ENCODE measurements around the gene UTRN. TPM values are rescaled to one million over a fixed set of nuclear protein-coding genes. Genes with fewer than 3 reads are reported as not detected.

The UTRN gene
- total and polyA plus RNA-seq, 2 experiments from 2014 or later, result 53.9 to 121 TPM

GRCh38 chr6:144277174-144277573 lies 8.0 kb upstream of the UTRN start:
- DNase-seq (ENCODE audit: low spot score) (no peak), ATAC-seq (no peak)
- no peaks in the 10 kb centered on the region for H3K79me2 ChIP-seq (replicated peaks; ENCODE audit: insufficient read depth)
- Mint-ChIP-seq H3K4me1 (peaks cover 26% of the 10 kb centered on the region), H3K4me3 (no peak overlapping the region), H3K9me3 (no peaks in the 10 kb centered on the region), H3K36me3 (ENCODE audit: low read depth) (peaks cover 3% of the 10 kb centered on the region; the same call in 1 of the 3 replicates), H3K27ac (no peak overlapping the region), H3K27me3 (ENCODE audit: insufficient read depth, low read depth, poor library complexity) (peaks cover 6% of the 10 kb centered on the region)
- no peaks in the 10 kb centered on the region for H3K9me2 ChIP-seq (ENCODE audit: insufficient read depth)
- peaks cover 32% of the 10 kb centered on the region for H3K4me1 ChIP-seq (ENCODE audit: insufficient read depth)
- H3K4me2 ChIP-seq, result no peak overlapping the region
- no peak overlapping the region for H3K27ac ChIP-seq (ENCODE audit: low read depth)
- no peak overlapping the region for H2AFZ ChIP-seq
- H3K27me3 ChIP-seq (ENCODE audit: insufficient read depth), result no peaks in the 10 kb centered on the region
- TF ChIP-seq ZNF114 (CRISPR knock-in tag; IDR thresholded peaks at IDR 0.05) (no peak), REST (IDR thresholded peaks at IDR 0.05; ENCODE audit: unreplicated experiment) (no peak), EZH2phosphoT487 (IDR thresholded peaks at IDR 0.05; ENCODE audit: unreplicated experiment) (no peak)
- H3F3A ChIP-seq (replicated peaks; ENCODE audit: low read depth), result no peaks in the 10 kb centered on the region
- no peak overlapping the region for H3K4me3 ChIP-seq
- H4K20me1 ChIP-seq (replicated peaks; ENCODE audit: insufficient read depth), result no peaks in the 10 kb centered on the region; the same call in 1 of the 2 replicates
- no peaks in the 10 kb centered on the region for H3K36me3 ChIP-seq (ENCODE audit: insufficient read depth)

GRCh38 chr6:144277605-144278227 lies 7.4 kb upstream of the UTRN start:
- H3K36me3 ChIP-seq (ENCODE audit: insufficient read depth), result no peaks in the 10 kb centered on the region
- H3K36me3 Mint-ChIP-seq (ENCODE audit: low read depth), result peaks cover 3% of the 10 kb centered on the region; the same call in 1 of the 3 replicates
- H3K27me3 Mint-ChIP-seq (ENCODE audit: insufficient read depth, low read depth, poor library complexity), result peaks cover 6% of the 10 kb centered on the region
- no peak overlapping the region for H3K4me2 ChIP-seq
- H3K79me2 ChIP-seq (replicated peaks; ENCODE audit: insufficient read depth), result no peaks in the 10 kb centered on the region
- no peaks in the 10 kb centered on the region for H3K9me3 Mint-ChIP-seq
- H3K27ac ChIP-seq (ENCODE audit: low read depth), result no peak overlapping the region
- no peak for DNase-seq (ENCODE audit: low spot score)
- H3K4me3 ChIP-seq, result no peak overlapping the region
- peaks cover 26% of the 10 kb centered on the region for H3K4me1 Mint-ChIP-seq
- H3K9me2 ChIP-seq (ENCODE audit: insufficient read depth), result no peaks in the 10 kb centered on the region
- no peaks in the 10 kb centered on the region for H3F3A ChIP-seq (replicated peaks; ENCODE audit: low read depth)
- H3K27me3 ChIP-seq (ENCODE audit: insufficient read depth), result no peaks in the 10 kb centered on the region
- no peak for ATAC-seq
- H4K20me1 ChIP-seq (replicated peaks; ENCODE audit: insufficient read depth), result no peaks in the 10 kb centered on the region; the same call in 1 of the 2 replicates
- H3K4me1 ChIP-seq (ENCODE audit: insufficient read depth), result peaks cover 32% of the 10 kb centered on the region
- no peak overlapping the region for H2AFZ ChIP-seq
- no peak overlapping the region for H3K27ac Mint-ChIP-seq
- no peak overlapping the region for H3K4me3 Mint-ChIP-seq
- no peak for TF ChIP-seq ZNF331 (CRISPR knock-in tag; IDR thresholded peaks at IDR 0.05; ENCODE audit: low read depth)
- TF ChIP-seq CREB1 (CRISPR knock-in tag; IDR thresholded peaks at IDR 0.05; ENCODE audit: low read depth), result no peak
- TF ChIP-seq EZH2phosphoT487 (IDR thresholded peaks at IDR 0.05; ENCODE audit: unreplicated experiment), result no peak
- TF ChIP-seq CTCF (conservative IDR thresholded peaks at IDR 0.05; ENCODE audit: low read depth in 2 of 2), result no peak
- TF ChIP-seq POLR2AphosphoS5 (IDR thresholded peaks at IDR 0.05; ENCODE audit: low read depth), result no peak
- TF ChIP-seq REST (IDR thresholded peaks at IDR 0.05; ENCODE audit: unreplicated experiment), result no peak
- no peak for TF ChIP-seq NANOG (IDR thresholded peaks at IDR 0.05; ENCODE audit: borderline replicate concordance)
- TF ChIP-seq ZNF114 (CRISPR knock-in tag; IDR thresholded peaks at IDR 0.05), result no peak
- no peak for TF ChIP-seq EZH2 (IDR thresholded peaks at IDR 0.05; ENCODE audit: low read depth, unreplicated experiment)
- no peak for TF ChIP-seq STAT1 (IDR thresholded peaks at IDR 0.05; ENCODE audit: unreplicated experiment)
- no peak for TF ChIP-seq ETS1 (IDR thresholded peaks at IDR 0.05)
- no peak for TF ChIP-seq JUNB (IDR thresholded peaks at IDR 0.05; ENCODE audit: unreplicated experiment)

All from GM23338 (cell line).